Peyer's patch (tissue), 4 donors: ENCODE measurements around the gene STIMATE. TPM values are rescaled to one million over a fixed set of nuclear protein-coding genes. Genes with fewer than 3 reads are reported as not detected.

Source experiments
- DNase-seq, 3 donors: peaks; one replicate each; pipeline ENCODE4 v3.0.0-alpha.2; 2017 to 2019
- H3K27ac ChIP-seq, 4 donors: fragments of 200-600 bp; sonication (generic); one replicate each; pipeline ENCODE4 v1.5.1; 2016 to 2019
- H3K27me3 ChIP-seq, 2 donors: fragments of 200-600 bp; sonication (generic); one replicate each; pipeline ENCODE4 v1.5.1; 2019
- H3K36me3 ChIP-seq, 3 donors: fragments of 200-600 bp; sonication (generic); one replicate each; pipeline ENCODE4 v1.5.1; 2016 to 2019
- H3K4me1 ChIP-seq, 4 donors: fragments of 200-600 bp; sonication (generic); one replicate each; pipeline ENCODE4 v1.5.1; 2016 to 2019
- H3K4me3 ChIP-seq, 4 donors: fragments of 200-600 bp; sonication (generic); 1 replicate in 3 of 4; 2 replicates in 1 of 4; pipeline ENCODE4 v1.5.1; 2016 to 2019; ENCODE audit warnings: mild to moderate bottlenecking in 1 of 4
- H3K9me3 ChIP-seq, 4 donors: fragments of 200-600 bp; sonication (generic); one replicate each; pipeline ENCODE4 v1.5.1; 2016 to 2019; ENCODE audit warnings: mild to moderate bottlenecking in 1 of 4
- POLR2A ChIP-seq, 2 donors: fragments of 450-650 bp; IDR thresholded peaks; one replicate each; pipeline ENCODE4 v1.5.1; 2017; ENCODE audit warnings: antibody characterized with exemption in 2 of 2, mild to moderate bottlenecking in 2 of 2, moderate library complexity in 2 of 2
- total RNA-seq, 4 donors: library from RNA; depleted of rRNA; stranded (reverse); fragments of >200 nt; gene quantifications; one replicate each; pipeline ENCODE4 v1.1.0, GENCODE V29; 2016
- TF ChIP-seq, protein P1 (sequence below), 6 experiments: fragments of 450-650 bp in 4 of 6; fragments of 200-600 bp in 2 of 6; sonication (generic) in 1 of 6; IDR thresholded peaks; one replicate each; pipeline ENCODE4 v1.5.1; 2017 to 2019; ENCODE audit warnings: antibody characterized with exemption in 6 of 6, mild to moderate bottlenecking in 3 of 6, moderate library complexity in 1 of 6

STIMATE gene
- total RNA-seq, 4 donors from 2014 or later = 16.1 to 91.6 (median 17.0) TPM

- Histone ChIP-seq H3K27me3 (no peaks in the 10 kb centered on the region), H3K4me3 (no peak overlapping the region), H3K9me3 (no peaks in the 10 kb centered on the region), H3K36me3 (no peaks in the 10 kb centered on the region), H3K27ac (no peak overlapping the region), H3K4me1 (no peaks in the 10 kb centered on the region)
- TF ChIP-seq POLR2A (IDR thresholded peaks at IDR 0.05) = no peak
- TF ChIP-seq, protein P1, sequence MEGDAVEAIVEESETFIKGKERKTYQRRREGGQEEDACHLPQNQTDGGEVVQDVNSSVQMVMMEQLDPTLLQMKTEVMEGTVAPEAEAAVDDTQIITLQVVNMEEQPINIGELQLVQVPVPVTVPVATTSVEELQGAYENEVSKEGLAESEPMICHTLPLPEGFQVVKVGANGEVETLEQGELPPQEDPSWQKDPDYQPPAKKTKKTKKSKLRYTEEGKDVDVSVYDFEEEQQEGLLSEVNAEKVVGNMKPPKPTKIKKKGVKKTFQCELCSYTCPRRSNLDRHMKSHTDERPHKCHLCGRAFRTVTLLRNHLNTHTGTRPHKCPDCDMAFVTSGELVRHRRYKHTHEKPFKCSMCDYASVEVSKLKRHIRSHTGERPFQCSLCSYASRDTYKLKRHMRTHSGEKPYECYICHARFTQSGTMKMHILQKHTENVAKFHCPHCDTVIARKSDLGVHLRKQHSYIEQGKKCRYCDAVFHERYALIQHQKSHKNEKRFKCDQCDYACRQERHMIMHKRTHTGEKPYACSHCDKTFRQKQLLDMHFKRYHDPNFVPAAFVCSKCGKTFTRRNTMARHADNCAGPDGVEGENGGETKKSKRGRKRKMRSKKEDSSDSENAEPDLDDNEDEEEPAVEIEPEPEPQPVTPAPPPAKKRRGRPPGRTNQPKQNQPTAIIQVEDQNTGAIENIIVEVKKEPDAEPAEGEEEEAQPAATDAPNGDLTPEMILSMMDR (IDR thresholded peaks at IDR 0.05) = no peak
- no peak for DNase-seq
These were observed 69.4 kb downstream of the STIMATE start for GRCh38 chr3:52827866-52828376.

- Histone ChIP-seq H3K36me3 (no peaks in the 10 kb centered on the region), H3K4me1 (no peaks in the 10 kb centered on the region), H3K27me3 (no peaks in the 10 kb centered on the region), H3K9me3 (no peaks in the 10 kb centered on the region), H3K27ac (no peak overlapping the region), H3K4me3 (no peak overlapping the region)
- DNase-seq = no peak
- no peak for TF ChIP-seq POLR2A (IDR thresholded peaks at IDR 0.05)
- TF ChIP-seq, protein P1 (IDR thresholded peaks at IDR 0.05) = no peak
These were observed 69.9 kb downstream of the STIMATE start for GRCh38 chr3:52827441-52827840.

GRCh38 chr3:52824037-52824436 is 73.3 kb downstream of the STIMATE start:
- no peak for DNase-seq
- no peak overlapping the region for H3K4me3 ChIP-seq
- H3K9me3 ChIP-seq = no peaks in the 10 kb centered on the region
- H3K36me3 ChIP-seq = no peaks in the 10 kb centered on the region
- H3K27ac ChIP-seq = no peak overlapping the region
- H3K4me1 ChIP-seq = no peaks in the 10 kb centered on the region
- TF ChIP-seq, protein P1 (IDR thresholded peaks at IDR 0.05) = no peak
- TF ChIP-seq POLR2A (IDR thresholded peaks at IDR 0.05) = no peak
- H3K27me3 ChIP-seq = no peaks in the 10 kb centered on the region

- H3K9me3 ChIP-seq = no peaks in the 10 kb centered on the region
- DNase-seq = no peak
- no peaks in the 10 kb centered on the region for H3K27me3 ChIP-seq
- H3K4me3 ChIP-seq = no peak overlapping the region
- H3K27ac ChIP-seq = no peak overlapping the region
- H3K4me1 ChIP-seq = no peaks in the 10 kb centered on the region
- H3K36me3 ChIP-seq = no peaks in the 10 kb centered on the region
- TF ChIP-seq, protein P1 (IDR thresholded peaks at IDR 0.05) = no peak
- TF ChIP-seq POLR2A (IDR thresholded peaks at IDR 0.05) = no peak
These were observed 75.0 kb downstream of the STIMATE start for GRCh38 chr3:52822363-52822762.

GRCh38 chr3:52820736-52821135 is 76.6 kb downstream of the STIMATE start:
- H3K27ac ChIP-seq = no peak overlapping the region
- H3K36me3 ChIP-seq = no peaks in the 10 kb centered on the region
- no peak for DNase-seq
- H3K4me3 ChIP-seq = no peak overlapping the region
- no peaks in the 10 kb centered on the region for H3K4me1 ChIP-seq
- H3K9me3 ChIP-seq = no peaks in the 10 kb centered on the region
- H3K27me3 ChIP-seq = no peaks in the 10 kb centered on the region
- TF ChIP-seq, protein P1 (IDR thresholded peaks at IDR 0.05) = peak in 4 of 6 experiments; percentile 30 to 41 (median 37)
- TF ChIP-seq POLR2A (IDR thresholded peaks at IDR 0.05) = no peak

- TF ChIP-seq POLR2A (IDR thresholded peaks at IDR 0.05) = no peak
- TF ChIP-seq, protein P1 (IDR thresholded peaks at IDR 0.05) = no peak
- Histone ChIP-seq H3K27ac (no peak overlapping the region), H3K9me3 (no peaks in the 10 kb centered on the region), H3K4me3 (no peak overlapping the region), H3K4me1 (no peaks in the 10 kb centered on the region), H3K27me3 (no peaks in the 10 kb centered on the region), H3K36me3 (no peaks in the 10 kb centered on the region)
- no peak for DNase-seq
These were observed 77.4 kb downstream of the STIMATE start for GRCh38 chr3:52819936-52820335.
